NCI-H2196 treated with DMSO at 0.1 percent for 48 hours (cell line): Measurements from ENCODE around the gene TSEN34.
"Not testable (repeated sequence)": the region's sequence is repeated elsewhere in the genome, so short reads cannot be mapped to it uniquely, and the experiment has no call there.

Experiments used
- DNase-seq: peaks from one replicate; lab custom pipeline; 2025; ENCODE audit not compliant: unreplicated experiment; lab: John Stamatoyannopoulos, UW

Gene TSEN34

GRCh38 chr19:54160182-54160811 is 30.8 kb upstream of the TSEN34 start:
- no peak for DNase-seq

- DNase-seq = no peak
Observed at GRCh38 chr19:54160854-54161253, 30.3 kb upstream of the TSEN34 start.

- DNase-seq = peak; percentile 67
Observed at GRCh38 chr19:54162241-54162805, 28.8 kb upstream of the TSEN34 start.

- DNase-seq = no peak
Observed at GRCh38 chr19:54162884-54163283, 28.2 kb upstream of the TSEN34 start.

- no peak for DNase-seq
Observed at GRCh38 chr19:54164369-54165068, 26.6 kb upstream of the TSEN34 start.

GRCh38 chr19:54165222-54165621 is 25.9 kb upstream of the TSEN34 start:
- DNase-seq = no peak

- DNase-seq = peak; percentile 67
Observed at GRCh38 chr19:54168174-54168917, 22.8 kb upstream of the TSEN34 start.

- DNase-seq = no peak
Observed at GRCh38 chr19:54169149-54169740, 21.9 kb upstream of the TSEN34 start.

- not testable (repeated sequence) for DNase-seq
Observed at GRCh38 chr19:54171736-54172431, 19.2 kb upstream of the TSEN34 start.

- peak; percentile 51 for DNase-seq
Observed at GRCh38 chr19:54172471-54173358, 18.4 kb upstream of the TSEN34 start, which contains the start of gene TMC4. TSS of gene TMC4 (minus strand) at chr19:54173160. CDS start at chr19:54173117, 43 bp downstream.

- no peak for DNase-seq
Observed at GRCh38 chr19:54173359-54173699, 17.8 kb upstream of the TSEN34 start.

- DNase-seq = no peak
Observed at GRCh38 chr19:54173951-54174834, 16.9 kb upstream of the TSEN34 start.

GRCh38 chr19:54178581-54179261 is 12.4 kb upstream of the TSEN34 start:
- DNase-seq = no peak

GRCh38 chr19:54179262-54179852 is 11.8 kb upstream of the TSEN34 start:
- DNase-seq = no peak

- peak; percentile 98 for DNase-seq
Observed at GRCh38 chr19:54179921-54180461, 11.1 kb upstream of the TSEN34 start.

- no peak for DNase-seq
Observed at GRCh38 chr19:54180691-54181091, 10.4 kb upstream of the TSEN34 start.

GRCh38 chr19:54181894-54182293 is 9.2 kb upstream of the TSEN34 start:
- DNase-seq = not testable (repeated sequence)
